Spleen (tissue), 11 donors: ENCODE results near the gene MUS81. TPM values are rescaled to one million over a fixed set of nuclear protein-coding genes. Genes with fewer than 3 reads are reported as not detected.
A peak's percentile ranks its signal among the peaks of the same experiment; 100 is the strongest.
"Not testable (repeated sequence)": the region's sequence is repeated elsewhere in the genome, so short reads cannot be mapped to it uniquely, and the experiment has no call there.

Experiments
- DNase-seq: peaks from one replicate; pipeline ENCODE4 v3.0.0-alpha.2; 2020
- H3K27ac ChIP-seq, 8 donors: fragments of 200-600 bp; sonication (generic) in 7 of 8; 1 replicate in 4 of 8; 2 replicates in 4 of 8; pipeline versions ENCODE4 v1.5.0 to v1.8.0; 2016 to 2021; ENCODE audit warnings: inconsistent platforms in 4 of 8, mild to moderate bottlenecking in 4 of 8, moderate library complexity in 1 of 8
- H3K27me3 ChIP-seq, 7 donors: fragments of 200-600 bp; sonication (generic) in 6 of 7; replicated peaks in 1 of 7; 1 replicate in 4 of 7; 2 replicates in 3 of 7; pipeline versions ENCODE4 v1.5.0 to v1.8.0; 2016 to 2021; ENCODE audit warnings: inconsistent platforms in 3 of 7, mild to moderate bottlenecking in 1 of 7
- H3K36me3 ChIP-seq, 6 donors: fragments of 200-600 bp; sonication (generic) in 5 of 6; 1 replicate in 4 of 6; 2 replicates in 2 of 6; pipeline versions ENCODE4 v1.5.0 to v1.8.0; 2016 to 2021; ENCODE audit warnings: inconsistent platforms in 2 of 6
- H3K4me1 ChIP-seq, 6 donors: fragments of 200-600 bp; sonication (generic) in 5 of 6; 1 replicate in 3 of 6; 2 replicates in 3 of 6; pipeline versions ENCODE4 v1.5.0 to v1.8.0; 2016 to 2021; ENCODE audit warnings: inconsistent platforms in 3 of 6
- H3K4me3 ChIP-seq, 8 donors: fragments of 200-600 bp; sonication (generic) in 7 of 8; 1 replicate in 4 of 8; 2 replicates in 4 of 8; pipeline versions ENCODE4 v1.5.0 to v1.8.0; 2016 to 2021; ENCODE audit warnings: inconsistent platforms in 4 of 8, mild to moderate bottlenecking in 4 of 8, moderate library complexity in 2 of 8
- H3K9me3 ChIP-seq, 8 donors: fragments of 200-600 bp; sonication (generic) in 7 of 8; 1 replicate in 4 of 8; 2 replicates in 4 of 8; pipeline versions ENCODE4 v1.5.0 to v1.8.0; 2016 to 2021; ENCODE audit warnings: inconsistent platforms in 4 of 8
- POLR2A ChIP-seq, 3 donors: fragments of 450-650 bp; IDR thresholded peaks; one replicate each; pipeline ENCODE4 v1.5.1; 2017; ENCODE audit warnings: antibody characterized with exemption in 3 of 3, mild to moderate bottlenecking in 1 of 3
- POLR2AphosphoS5 ChIP-seq, 3 donors: sonication (generic); formaldehyde crosslinking; IDR thresholded peaks; one replicate each; pipeline ENCODE4 v1.5.1; 2017; ENCODE audit warnings: antibody characterized with exemption in 3 of 3
- WGBS, 5 donors: extraction: QIAGEN DNeasy Blood & Tissue Kit in 3 of 5; methylation state at CpG; one replicate each; pipeline versions ENCODE4 v1.1.5 to v1.1.7; 2013 to 2018; 5-methylcytosine and 5-hydroxymethylcytosine counted together
- intact Hi-C: fragments of 100-400 bp; cut with DNase I; formaldehyde crosslinking; loops from one replicate; pipeline ENCODE4 v1.15.0; 2023; ENCODE audit warnings: low total_unique reads
- polyA plus RNA-seq, 3 donors: library from polyadenylated mRNA; stranded (reverse); fragments of 200-250 nt; gene quantifications; one replicate each; pipeline ENCODE4 v1.2.1, GENCODE V29; 2013
- total RNA-seq, 7 donors: library from RNA; depleted of rRNA in 3 of 7; stranded (reverse); fragments of >200 nt in 3 of 7; fragmentation: NEBNext Ultra II Directional in 4 of 7; extraction: Animal tissue kit (Norgen Biotek cat#: 25700) in 4 of 7; gene quantifications; one replicate each; pipeline versions ENCODE4 v1.1.0 to v1.2.1, GENCODE V29; 2016 to 2021
- TF ChIP-seq, protein P1 (sequence below), 11 experiments: fragments of 200-600 bp in 7 of 11; fragments of 450-650 bp in 4 of 11; sonication (generic) in 4 of 11; IDR thresholded peaks in 8 of 11; conservative IDR thresholded peaks in 3 of 11; 1 replicate in 7 of 11; 2 replicates in 4 of 11; pipeline versions ENCODE4 v1.4.0 to v1.8.0; 2016 to 2021; ENCODE audit warnings: antibody characterized with exemption in 11 of 11, inconsistent platforms in 4 of 11, mild to moderate bottlenecking in 1 of 11
- donor health status: healthy with polysubstance abuse.
- donor health status: DM: no; HTN: no; CAD: no; lungs with moderate emphysema.
- donor health status: DM: no; HTN: no; CAD: no.
- donor health status: Bipolar disorder and iron deficiency.
- donor health status: healthy.
- donor health status: DM: no; HTN: no; CAD: no.
- donor health status: DM: yes; HTN: yes; CAD: no.

The MUS81 gene
- total and polyA plus RNA-seq, 10 donors = 54.8 to 93.5 (median 72.7) TPM

DNA sequence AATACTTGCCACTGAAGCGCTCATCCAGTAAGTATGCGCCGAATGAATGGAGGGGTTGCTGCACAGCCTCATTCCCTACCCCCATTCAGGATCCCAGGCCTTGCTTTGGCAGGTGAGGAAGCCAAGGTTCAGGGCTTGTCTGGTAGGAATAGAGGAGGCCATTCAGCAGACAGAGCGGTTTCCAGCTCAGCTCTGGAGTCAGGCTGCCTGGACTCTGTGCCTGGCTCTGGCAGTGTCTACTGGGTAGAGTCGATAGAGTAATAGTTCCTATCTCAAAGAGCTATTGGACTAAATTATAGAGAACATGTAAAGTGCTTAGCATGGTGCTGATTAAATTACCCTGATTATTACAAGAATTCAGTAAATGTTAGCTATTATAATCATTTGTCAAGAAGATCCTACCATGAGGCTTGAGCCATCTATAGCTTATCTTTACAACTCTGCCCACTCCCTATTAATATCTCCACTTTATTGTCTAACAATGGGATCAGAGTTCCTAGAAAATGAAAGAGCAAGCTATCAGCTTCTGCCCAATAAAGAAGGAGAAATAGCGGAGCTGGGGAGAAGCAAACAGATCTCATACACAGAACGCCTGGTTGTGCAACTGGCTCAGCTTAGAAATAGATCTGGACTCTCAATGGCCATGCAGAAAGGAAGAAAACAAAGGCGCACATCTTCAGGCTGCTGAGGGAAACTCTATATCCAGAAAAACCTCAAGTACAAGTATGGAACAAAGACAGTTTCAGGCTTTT lies 33.1 kb upstream of the MUS81 start:
- H3K9me3 ChIP-seq = no peaks in the 10 kb centered on the region
- TF ChIP-seq POLR2A (IDR thresholded peaks at IDR 0.05) (no peak), POLR2AphosphoS5 (IDR thresholded peaks at IDR 0.05) (no peak)
- TF ChIP-seq, protein P1, sequence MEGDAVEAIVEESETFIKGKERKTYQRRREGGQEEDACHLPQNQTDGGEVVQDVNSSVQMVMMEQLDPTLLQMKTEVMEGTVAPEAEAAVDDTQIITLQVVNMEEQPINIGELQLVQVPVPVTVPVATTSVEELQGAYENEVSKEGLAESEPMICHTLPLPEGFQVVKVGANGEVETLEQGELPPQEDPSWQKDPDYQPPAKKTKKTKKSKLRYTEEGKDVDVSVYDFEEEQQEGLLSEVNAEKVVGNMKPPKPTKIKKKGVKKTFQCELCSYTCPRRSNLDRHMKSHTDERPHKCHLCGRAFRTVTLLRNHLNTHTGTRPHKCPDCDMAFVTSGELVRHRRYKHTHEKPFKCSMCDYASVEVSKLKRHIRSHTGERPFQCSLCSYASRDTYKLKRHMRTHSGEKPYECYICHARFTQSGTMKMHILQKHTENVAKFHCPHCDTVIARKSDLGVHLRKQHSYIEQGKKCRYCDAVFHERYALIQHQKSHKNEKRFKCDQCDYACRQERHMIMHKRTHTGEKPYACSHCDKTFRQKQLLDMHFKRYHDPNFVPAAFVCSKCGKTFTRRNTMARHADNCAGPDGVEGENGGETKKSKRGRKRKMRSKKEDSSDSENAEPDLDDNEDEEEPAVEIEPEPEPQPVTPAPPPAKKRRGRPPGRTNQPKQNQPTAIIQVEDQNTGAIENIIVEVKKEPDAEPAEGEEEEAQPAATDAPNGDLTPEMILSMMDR (IDR thresholded peaks at IDR 0.05 in 8 of 11, conservative IDR thresholded peaks at IDR 0.05 in 3 of 11) = no peak
- H3K27me3 ChIP-seq = no peaks in the 10 kb centered on the region
- H3K36me3 ChIP-seq = no peaks in the 10 kb centered on the region
- H3K4me3 ChIP-seq = no peak overlapping the region
- 81 to 93% (median 89%) methylated on average over 8 of the region's 8 CpGs for WGBS, 5 donors
- intact Hi-C loops = no loop called here
- no peak overlapping the region for H3K27ac ChIP-seq
- H3K4me1 ChIP-seq = no peaks in the 10 kb centered on the region
- no peak for DNase-seq

DNA sequence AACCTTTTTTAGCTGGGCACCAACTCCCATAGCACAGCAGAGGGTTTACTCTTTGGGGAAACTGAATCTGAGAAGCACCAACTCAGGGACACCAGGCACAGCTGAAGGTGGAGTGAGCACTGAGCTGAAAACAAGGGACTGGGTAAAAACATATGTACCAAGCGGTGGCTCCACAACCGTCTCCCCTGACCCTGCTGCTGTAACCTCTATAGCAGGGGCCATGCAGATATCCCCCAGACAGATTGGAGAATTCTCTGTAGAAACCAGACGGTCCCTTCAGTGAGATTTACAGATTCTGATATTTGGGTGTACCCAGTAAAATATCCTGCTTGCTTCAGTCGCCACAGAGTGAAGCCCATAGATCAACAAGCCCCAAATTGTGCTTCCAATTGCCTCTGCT lies 30.8 kb upstream of the MUS81 start:
- Histone ChIP-seq H3K4me1 (peaks cover 4 to 17% (median 13%) of the 10 kb centered on the region in 6 donors), H3K27ac (no peak overlapping the region), H3K4me3 (no peak overlapping the region), H3K36me3 (no peaks in the 10 kb centered on the region), H3K27me3 (peaks cover 0 to 8% (median 0%) of the 10 kb centered on the region in 7 donors), H3K9me3 (no peaks in the 10 kb centered on the region)
- intact Hi-C loops = no loop called here
- TF ChIP-seq POLR2A (IDR thresholded peaks at IDR 0.05) (no peak), POLR2AphosphoS5 (IDR thresholded peaks at IDR 0.05) (no peak)
- TF ChIP-seq, protein P1 (IDR thresholded peaks at IDR 0.05 in 8 of 11, conservative IDR thresholded peaks at IDR 0.05 in 3 of 11) = no peak
- WGBS, 5 donors = 76 to 82% (median 78%) methylated on average over 4 of the region's 4 CpGs
- DNase-seq = no peak

DNA sequence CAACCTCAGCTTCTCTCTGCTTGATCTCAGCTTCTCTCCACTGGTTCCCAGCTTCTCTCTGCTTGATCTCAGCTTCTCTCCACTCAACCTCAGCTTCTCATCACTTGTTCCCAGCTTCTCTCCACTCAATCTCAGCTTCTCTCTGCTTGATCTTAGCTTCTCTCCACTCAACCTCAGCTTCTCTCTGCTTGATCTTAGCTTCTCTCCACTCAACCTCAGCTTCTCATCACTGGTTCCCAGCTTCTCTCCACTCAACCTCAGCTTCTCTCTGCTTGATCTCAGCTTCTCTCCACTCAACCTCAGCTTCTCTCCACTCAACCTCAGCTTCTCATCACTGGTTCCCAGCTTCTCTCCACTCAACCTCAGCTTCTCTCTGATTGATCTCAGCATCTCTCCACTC lies 28.0 kb upstream of the MUS81 start:
- H3K4me3 ChIP-seq, intact Hi-C loops, DNase-seq: not testable (repeated sequence)

DNA sequence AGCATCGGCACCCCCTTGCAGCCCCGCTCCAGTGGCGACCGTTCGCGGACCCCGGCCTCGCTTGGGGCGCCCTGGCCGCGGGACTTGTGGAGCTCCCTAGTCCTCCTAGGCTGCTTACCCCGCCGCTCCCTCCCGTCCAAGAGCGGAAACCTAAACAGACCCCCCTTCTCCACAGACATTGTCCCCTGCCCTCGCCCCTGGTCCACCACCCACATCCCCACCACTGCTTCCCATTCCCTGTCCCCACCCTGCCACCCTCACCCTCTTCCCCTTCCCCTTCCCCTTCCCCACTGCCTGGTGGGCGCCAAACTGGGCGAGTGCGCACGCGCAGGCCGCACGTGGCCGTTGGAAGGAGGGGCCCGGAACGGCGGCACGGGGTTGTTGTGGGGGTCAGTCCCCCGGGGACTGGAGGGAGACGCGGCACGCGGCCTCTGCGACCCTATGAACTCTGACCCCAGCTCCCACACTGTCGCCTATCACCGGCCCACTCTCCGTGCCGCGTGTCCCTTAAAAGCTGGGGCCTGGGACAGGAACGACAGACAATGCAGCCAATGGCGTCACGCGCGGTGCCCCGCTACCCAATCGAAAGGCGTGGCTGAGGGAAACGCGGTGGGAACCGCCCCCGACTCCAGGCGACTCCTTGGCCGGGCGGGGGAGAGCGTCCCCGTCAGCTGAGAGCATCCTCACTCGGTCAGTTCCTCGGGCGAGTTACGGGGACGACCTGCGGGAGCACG lies 26.8 kb upstream of the MUS81 start, which contains the start of gene SNX32:
Gene SNX32, plus strand, starts transcription at position 667 of the 734 bp plus-strand sequence. CDS start 103 bp downstream, outside the sequence.
- H3K4me3 ChIP-seq = peak within 1 kb of the TSS; percentile 49 to 88 (median 60)
- DNase-seq = peak; percentile 96
- peaks cover 4 to 24% (median 16%) of the 10 kb centered on the region in 6 donors for H3K4me1 ChIP-seq
- peak within 1 kb of the TSS; percentile 62 to 89 (median 76) for H3K27ac ChIP-seq
- no peaks in the 10 kb centered on the region for H3K36me3 ChIP-seq
- 0 to 1% (median 1%) methylated on average over 44 to 63 of the region's 63 CpGs for WGBS, 5 donors
- intact Hi-C loops = no loop called here
- H3K27me3 ChIP-seq = peaks cover 0 to 8% (median 0%) of the 10 kb centered on the region in 7 donors
- no peaks in the 10 kb centered on the region for H3K9me3 ChIP-seq
- TF ChIP-seq POLR2AphosphoS5 (IDR thresholded peaks at IDR 0.05) = peak; percentile 65 to 80 (median 75)
- TF ChIP-seq, protein P1 (IDR thresholded peaks at IDR 0.05 in 8 of 11, conservative IDR thresholded peaks at IDR 0.05 in 3 of 11) = peak in 3 of 11 experiments; percentile 8 to 17 (median 9)
- no peak for TF ChIP-seq POLR2A (IDR thresholded peaks at IDR 0.05)

More for the DNA sequence above, 28.0 kb upstream of the MUS81 start:
- not testable (repeated sequence) for H3K27me3 ChIP-seq, H3K36me3 ChIP-seq, H3K9me3 ChIP-seq, H3K27ac ChIP-seq
- H3K4me1 ChIP-seq = peaks cover 4 to 24% (median 16%) of the 10 kb centered on the region in 6 donors
